Activated T-cell treated with anti-CD3 and anti-CD28 coated beads, Interleukin-2, amount 50 U/mL, for 1 hour (primary cell): ENCODE measurements around the gene TSPAN16.

ENCODE experiments used
- DNase-seq: peaks from one replicate; pipeline ENCODE4 v3.0.0-alpha.2; 2020

The TSPAN16 gene, protein sequence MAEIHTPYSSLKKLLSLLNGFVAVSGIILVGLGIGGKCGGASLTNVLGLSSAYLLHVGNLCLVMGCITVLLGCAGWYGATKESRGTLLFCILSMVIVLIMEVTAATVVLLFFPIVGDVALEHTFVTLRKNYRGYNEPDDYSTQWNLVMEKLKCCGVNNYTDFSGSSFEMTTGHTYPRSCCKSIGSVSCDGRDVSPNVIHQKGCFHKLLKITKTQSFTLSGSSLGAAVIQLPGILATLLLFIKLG

GRCh38 chr19:11295665-11296245, at the start of gene TSPAN16:
Gene TSPAN16 (plus strand): TSS chr19:11296160. CDS start chr19:11296298, 138 bp downstream.
- no peak for DNase-seq

GRCh38 chr19:11246941-11247340, 49.0 kb upstream of the TSPAN16 start:
- no peak for DNase-seq

DNA sequence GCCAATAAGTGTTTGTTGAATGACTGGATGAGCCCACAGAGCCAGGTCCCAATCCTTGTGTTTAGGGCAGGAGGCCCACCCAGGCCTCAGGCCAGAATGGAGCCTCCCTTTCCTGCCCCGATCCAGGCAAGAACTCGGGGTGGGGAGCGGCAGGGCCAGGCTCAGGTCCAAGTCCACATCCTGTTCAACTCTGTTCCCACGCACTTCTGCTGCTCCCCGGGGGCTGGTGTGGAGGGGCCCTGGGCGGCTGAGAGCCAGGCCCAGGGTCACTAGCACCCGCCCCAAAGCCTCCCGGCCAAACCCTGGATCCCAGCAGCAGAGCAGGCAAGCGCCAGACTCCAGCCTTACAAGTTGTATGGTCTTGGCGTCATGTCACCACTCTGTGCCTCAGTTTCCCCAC, 48.6 kb upstream of the TSPAN16 start:
- DNase-seq: no peak

DNA sequence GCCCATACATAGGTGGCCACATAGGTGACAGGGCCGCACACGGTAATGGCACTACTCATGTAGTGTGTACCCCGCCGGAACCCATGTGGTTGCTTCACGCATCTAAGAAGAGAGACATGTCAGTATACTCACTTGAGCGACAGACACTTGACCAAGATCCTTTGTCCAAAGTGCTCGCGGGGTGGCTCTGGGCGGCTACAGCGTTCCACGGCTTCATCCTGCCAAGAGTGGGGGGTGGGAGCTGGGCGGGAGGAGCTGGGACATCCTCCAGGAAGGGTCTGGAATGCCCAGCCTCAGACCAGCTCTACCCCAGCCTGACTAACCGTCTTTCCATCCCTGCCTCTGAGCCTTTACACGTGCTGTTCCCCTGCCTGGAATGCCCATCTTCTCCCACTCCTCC, 48.0 kb upstream of the TSPAN16 start:
- no peak for DNase-seq

DNA sequence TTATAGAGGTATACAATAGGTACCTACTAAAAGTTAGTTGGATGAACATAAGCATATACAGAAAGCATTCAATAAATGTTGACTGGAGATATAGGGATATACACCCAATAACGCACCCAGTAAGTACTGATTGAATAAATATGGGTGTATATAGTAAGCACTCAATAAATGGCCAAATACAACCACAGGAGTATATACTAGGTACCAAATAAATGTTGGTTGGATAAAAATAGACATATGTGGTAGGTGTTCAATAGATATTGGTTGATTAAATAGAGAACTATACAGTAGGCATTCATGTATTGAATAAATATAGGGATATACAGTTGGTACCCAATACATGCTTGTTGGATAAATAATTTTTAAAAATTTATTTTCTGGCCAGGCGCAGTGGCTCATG, 47.1 kb upstream of the TSPAN16 start:
- DNase-seq: no peak

DNA sequence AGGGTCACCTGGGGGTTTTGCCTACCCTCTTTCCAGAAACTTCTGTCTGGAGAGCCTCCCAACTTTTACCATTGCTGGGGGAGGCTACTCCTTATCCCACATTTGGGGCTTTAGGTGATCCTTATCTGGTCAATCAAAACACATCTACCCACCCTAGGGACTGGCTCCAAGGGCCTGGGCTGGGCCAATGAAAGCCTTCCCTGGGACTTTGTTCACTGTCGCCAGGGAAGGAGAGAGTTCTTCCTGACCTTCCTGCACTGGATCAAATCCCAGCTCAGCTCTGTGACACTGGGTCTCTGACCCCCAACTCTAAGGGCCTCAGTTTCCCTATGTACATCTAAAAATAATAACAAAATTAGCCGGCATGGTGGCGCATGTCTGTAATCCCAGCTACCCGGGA, 44.7 kb upstream of the TSPAN16 start:
- DNase-seq: no peak

DNA sequence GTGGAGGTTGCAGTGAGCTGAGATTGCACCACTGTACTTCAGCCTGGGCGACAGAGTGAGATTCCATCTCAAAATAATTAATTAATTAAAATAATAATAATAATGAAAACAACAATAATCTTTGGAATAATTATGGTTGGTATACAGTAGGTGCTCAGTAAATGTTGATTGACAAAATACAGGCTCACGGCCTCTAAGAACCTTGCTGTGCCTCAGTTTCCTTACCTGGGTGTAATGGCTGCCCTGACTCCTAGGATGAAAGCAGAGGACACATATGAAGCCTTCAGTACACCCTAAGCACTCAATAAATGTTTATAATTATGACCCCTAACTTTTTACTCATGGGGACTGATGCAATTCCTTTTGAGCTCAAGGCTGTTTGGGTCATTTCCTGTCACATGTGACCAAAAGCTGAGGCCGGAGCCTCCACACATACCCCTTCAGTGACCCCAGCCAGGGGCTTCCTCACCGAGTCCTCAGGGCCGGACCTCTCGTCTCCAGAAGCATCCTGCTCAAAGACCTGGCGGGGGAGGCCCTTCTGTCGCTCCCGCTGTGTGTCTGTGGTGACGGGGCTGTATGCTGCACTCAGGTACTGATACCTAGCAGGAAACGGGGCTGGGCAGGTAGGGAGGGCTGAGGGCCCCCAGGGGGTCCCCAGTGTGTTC, 44.2 kb upstream of the TSPAN16 start:
- DNase-seq: no peak

DNA sequence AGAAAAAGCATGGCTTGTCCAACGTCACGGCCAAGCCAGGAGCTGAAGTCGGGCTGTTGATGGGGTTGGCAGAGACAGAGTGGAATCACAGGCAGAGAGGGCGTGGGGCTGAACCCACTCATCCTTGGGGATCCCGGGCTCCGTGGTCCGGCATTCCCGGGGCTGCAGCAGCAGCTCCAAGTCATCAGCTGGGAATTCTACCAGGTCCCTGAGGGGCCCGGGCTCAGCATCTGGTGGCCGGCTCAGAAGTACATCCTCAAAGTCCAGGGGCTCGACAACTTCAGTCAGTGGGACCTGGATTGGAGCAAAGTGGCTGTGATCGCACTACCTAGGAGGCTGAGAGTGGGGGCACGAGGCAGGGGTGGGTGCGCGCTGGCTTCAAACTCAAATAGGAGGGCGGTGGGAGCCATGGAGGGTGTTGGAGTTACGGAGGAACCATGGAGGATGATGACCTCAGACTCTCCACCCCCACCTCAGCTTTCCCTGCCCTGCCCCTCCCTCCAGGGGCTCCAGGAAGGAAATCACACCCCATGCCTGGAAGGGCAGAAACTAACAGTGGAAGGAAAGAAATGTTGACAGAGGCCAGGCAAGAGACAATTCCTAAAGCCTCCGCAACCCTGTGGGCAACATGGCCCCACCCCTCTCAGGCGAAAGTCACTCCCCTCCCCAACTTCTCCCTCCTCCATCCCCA, 43.1 kb upstream of the TSPAN16 start:
- DNase-seq: no peak

- DNase-seq: no peak
Observed at GRCh38 chr19:11254666-11255065, 41.3 kb upstream of the TSPAN16 start.

DNA sequence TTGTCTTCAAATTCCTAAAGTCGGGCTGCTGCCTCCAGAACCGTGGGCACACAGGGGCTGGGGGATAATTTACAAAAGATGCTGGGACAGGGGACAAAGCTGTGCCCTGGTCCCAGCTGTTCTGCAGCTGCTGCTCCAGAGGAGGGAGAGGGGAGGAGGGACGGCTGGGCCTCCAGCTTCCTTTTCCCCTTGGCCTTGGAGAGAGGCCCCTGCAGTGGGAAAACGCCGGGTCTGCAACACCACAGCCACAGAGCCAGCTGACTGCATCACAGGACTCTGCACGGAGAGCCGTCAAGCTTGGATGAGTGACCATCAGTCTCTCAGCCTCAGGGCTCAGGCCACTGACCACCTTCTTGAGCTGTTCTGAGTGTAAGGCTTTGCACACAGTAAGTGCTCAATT, 39.8 kb upstream of the TSPAN16 start:
- DNase-seq: no peak

DNA sequence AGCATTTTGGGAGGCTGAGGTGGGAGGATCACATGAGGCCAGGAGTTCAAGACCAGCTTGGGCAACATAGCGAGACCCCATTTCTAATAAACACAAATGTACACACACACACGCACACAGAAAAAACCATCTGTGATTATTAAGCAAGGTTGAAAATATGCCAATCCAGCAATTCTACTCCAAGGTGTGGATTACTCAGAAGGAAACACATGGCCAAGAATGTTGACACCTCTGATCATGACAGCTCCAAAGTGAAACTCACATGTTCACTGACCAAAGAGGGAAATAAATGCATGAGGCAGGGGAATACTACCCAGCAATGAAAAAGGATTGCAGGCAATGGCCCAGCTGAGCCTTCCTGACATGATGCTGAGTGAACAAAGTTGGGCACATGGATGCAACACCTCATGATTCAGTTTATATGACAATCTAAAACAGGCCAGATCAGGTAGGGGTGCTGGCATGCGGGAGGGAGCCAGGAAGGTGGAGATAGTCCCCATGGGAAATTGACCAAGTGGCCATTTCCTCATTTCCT, 38.0 kb upstream of the TSPAN16 start:
- DNase-seq: no peak

DNA sequence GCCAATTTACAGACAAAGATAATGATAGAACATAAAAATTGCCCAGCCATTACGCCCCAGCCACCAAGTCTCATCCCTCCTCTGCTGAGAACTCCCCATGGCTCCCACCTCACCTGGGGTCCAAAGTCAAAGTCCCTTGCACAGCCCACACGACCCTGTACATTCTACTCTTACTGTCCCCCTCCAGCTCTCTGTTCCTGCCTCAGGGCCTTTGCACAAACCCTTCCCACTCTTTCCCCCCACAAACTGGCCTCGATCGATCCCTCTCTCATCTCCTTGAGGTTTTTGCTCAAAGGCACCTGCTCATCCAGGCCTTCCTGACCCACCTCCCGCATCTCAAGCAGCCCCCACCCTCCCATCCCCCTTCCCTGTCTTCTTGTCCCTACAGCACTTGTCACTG, 35.0 kb upstream of the TSPAN16 start:
- no peak for DNase-seq

DNA sequence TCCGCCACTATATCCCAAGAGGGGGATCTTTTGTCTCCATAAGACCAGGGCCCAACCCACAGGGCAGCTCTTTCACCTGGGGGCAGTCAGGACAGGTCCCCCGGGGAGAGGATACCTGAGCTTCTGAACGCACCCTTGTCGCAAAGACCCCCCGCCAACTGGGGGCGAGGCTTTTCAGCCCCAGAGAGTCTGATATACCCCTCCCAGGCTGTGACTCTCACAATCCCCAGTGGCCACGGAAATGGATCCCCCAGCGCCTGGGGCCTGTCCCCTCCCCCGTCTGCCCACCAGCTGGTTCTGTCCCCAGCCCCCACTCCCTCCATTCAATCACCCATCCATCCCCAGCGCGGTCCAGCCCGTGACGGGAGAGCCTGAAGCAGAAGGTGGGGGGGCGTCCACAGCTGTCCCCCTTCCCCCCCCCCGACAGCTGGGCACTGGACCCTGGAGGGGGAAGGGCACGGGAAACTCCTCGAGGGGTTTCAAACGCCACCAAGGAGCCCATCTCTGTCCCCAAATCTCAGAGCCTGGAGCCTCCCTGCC, 34.5 kb upstream of the TSPAN16 start:
- no peak for DNase-seq

DNA sequence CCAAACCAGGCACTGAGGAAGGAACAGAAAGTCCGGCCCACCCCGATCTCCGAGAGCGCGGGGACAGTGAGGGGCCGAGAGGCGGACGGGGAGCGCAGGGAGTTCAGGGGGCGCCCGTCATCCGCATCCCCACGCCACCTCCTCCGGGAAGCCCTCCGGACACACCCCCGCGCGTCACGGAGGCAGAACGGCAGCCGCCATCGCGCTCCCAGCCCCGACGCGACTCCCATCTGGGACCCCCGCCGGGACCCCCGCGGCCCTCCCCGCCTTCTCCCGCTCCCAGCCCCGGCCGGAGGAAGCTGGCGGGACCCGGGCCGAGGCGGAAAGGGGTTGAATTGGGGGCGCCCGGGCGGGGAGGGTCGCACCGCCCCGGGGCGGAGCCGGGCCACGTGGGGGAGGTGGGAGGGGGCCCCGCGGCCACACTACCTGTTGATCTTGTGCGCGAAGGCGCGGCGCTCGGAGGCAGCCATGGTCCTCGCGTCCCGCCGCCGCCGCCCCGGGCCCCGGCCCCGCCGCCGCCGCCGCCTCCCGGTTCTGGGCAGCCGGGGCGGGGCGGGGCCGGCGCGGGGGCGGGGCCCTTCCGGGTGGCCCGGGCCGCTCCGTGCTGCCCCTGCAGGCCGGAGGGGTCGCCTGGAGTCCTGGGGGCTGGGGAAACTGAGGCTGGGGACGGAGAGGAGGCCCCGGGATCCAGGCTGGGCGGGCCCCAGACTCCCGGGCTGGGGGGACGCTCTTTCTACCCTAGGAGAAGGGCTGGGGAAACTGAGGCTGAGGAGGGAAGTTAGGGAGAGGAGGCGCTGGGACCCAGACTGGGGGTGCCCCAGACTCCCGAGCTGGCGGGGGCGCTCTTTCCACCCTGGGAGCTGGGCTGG, 33.8 kb upstream of the TSPAN16 start, which contains the start of gene DOCK6:
Gene DOCK6, minus strand, starts transcription at position 554 of the 869 bp plus-strand sequence. Its CDS starts 84 bp downstream, at position 470.
- DNase-seq: no peak

- no peak for DNase-seq
Observed at GRCh38 chr19:11263726-11264125, 32.2 kb upstream of the TSPAN16 start.

- DNase-seq: no peak
Observed at GRCh38 chr19:11264452-11265176, 31.3 kb upstream of the TSPAN16 start.

GRCh38 chr19:11265177-11265784, 30.7 kb upstream of the TSPAN16 start:
- DNase-seq: no peak

DNA sequence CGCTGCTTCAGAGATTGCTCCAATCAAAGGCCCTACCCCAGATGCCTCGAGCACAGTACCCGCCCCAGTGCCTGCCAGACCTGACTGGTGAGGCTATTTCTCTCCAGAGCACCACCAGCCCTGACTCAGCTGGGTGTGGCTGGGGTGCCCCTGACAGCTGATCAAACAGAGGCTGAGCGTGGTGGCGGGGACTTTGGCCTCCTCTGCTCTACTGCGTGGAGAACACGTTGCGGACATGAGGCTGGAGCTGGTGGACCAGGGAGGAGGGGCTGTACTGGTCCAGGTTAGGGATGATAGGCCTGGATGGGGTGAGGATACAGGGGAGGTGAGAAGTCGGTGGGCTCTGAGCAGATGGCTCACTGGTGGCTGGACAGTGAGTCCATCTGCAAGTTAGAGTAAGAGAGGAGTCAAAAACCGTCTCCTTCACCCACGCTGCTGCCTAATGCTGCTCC, 30.1 kb upstream of the TSPAN16 start:
- DNase-seq: no peak

DNA sequence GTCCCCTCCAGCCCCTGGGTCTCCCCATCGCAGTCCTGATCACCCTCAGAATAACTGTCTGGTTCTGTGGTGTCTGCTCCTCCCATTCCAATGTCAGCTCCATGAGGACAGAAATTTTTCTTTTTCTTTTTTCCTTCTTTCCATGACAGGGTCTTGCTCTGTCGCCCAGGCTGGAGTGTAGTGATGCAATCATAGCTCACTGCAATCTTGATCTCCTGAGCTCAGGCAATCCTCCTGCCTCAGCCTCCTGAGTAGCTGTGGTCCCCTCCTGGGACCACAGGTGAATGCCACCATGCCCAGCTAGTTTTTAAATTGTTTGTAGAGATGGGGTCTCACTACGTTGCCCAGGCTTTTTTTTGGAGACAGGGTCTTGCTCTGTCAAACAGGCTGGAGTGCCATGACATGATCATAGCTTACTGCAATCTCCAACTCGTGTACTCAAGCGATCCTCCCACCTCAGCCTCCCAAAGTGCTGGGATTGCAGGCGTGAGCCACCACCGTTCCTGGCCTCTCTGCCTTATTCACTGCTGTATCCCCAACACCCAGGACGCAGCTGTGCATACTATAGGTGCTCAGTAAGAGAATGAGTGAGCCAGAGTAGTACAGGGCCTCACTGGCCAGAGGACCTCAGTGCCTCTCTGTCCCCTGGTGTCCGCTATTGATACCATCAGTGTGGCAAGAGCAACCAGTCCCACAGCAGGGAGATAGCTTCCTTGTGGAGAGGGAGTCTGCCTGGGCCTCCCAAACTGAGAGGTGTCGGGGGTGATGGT, 28.5 kb upstream of the TSPAN16 start:
- DNase-seq: no peak

DNA sequence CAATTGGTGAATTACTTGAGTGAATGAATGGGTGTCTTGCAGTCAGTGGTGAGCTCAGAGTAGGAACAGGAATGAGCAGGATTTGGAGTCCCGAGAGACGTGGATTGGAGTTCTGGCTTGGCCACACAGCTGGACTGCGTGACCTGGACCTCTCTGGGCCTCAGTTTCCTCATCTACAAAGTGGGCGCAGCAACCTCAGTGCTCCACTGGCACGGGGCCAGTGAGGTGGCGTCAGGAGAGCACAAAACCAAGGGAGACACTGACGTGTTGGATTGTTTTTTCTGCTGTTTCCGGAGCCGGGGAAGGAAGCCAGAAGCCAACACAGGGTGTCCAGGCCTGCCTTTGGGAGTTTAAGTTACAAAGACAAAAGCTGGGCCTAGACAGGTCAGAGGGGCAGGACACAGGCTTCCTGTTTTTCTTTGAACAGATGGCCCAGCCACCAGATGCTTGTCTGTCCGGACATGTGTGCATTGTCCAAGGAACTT, 27.1 kb upstream of the TSPAN16 start:
- no peak for DNase-seq
